Natural killer cell treated with Interleukin-12 subunit alpha and Interleukin-12 subunit beta and Interleukin-15 and Interleukin-18, amount 100 ng/mL, for 72 hours (primary cell): Measurements from ENCODE around the gene PDK2. TPM values are rescaled to one million over a fixed set of nuclear protein-coding genes. Genes with fewer than 3 reads are reported as not detected.

Experiments
- total RNA-seq, 2 donors: library from RNA; stranded (reverse); gene quantifications; one replicate each; pipeline ENCODE4 v1.2.3, GENCODE V29; 2022

Gene PDK2
- total RNA-seq, 2 donors from 2014 or later, result 11.8 to 13.7 TPM

Other genes with a start within 250 kb of the PDK2 start
- not detected for gene TAC4, start 247.3 kb upstream of the PDK2 start, total RNA-seq
- gene DLX4, start 126.2 kb upstream of the PDK2 start, total RNA-seq, result under 1 TPM; 0.45 to 0.71 TPM
- not detected for gene DLX3, start 100.1 kb upstream of the PDK2 start, total RNA-seq
- 10 to 100 TPM; 13.7 to 13.9 TPM for gene ITGA3, start 39.2 kb upstream of the PDK2 start, total RNA-seq
- gene SAMD14, start 34.8 kb downstream of the PDK2 start, total RNA-seq, result 1 to 10 TPM; 2.6 to 5.0 TPM
- 100 to 1,000 TPM in 1 of 2 donors, 10 to 100 TPM in 1; 96.0 to 110 TPM for gene PPP1R9B, start 55.3 kb downstream of the PDK2 start, total RNA-seq
- under 1 TPM in 1 of 2 donors, not detected in 1; 0.42 TPM for gene SGCA, start 70.7 kb downstream of the PDK2 start, total RNA-seq
- 1 to 10 TPM in 1 of 2 donors, not detected in 1; 1.7 TPM for gene COL1A1, start 106.3 kb downstream of the PDK2 start, total RNA-seq
- gene TMEM92, start 179.1 kb downstream of the PDK2 start, total RNA-seq, result not detected